Measurements from ENCODE around the gene UGT1A7. TPM values are rescaled to one million over a fixed set of nuclear protein-coding genes. Genes with fewer than 3 reads are reported as not detected.

UGT1A7 gene
- total RNA-seq, 3 donors from 2014 or later (not counting 1 experiment from before 2014, with no cell fraction given), result not detected

- Histone ChIP-seq H3K9me3 (ENCODE audit: control insufficient read depth, insufficient read depth, low read length) (no peaks in the 10 kb centered on the region), H3K27me3 (ENCODE audit: control insufficient read depth, insufficient read depth, low read length) (no peaks in the 10 kb centered on the region), H3K4me3 (ENCODE audit: low read length) (no peak overlapping the region), H3K27ac (ENCODE audit: low read length) (no peak overlapping the region), H3K36me3 (ENCODE audit: control insufficient read depth, insufficient read depth, low read length) (no peaks in the 10 kb centered on the region), H3K4me1 (ENCODE audit: control insufficient read depth, insufficient read depth, low read length) (no peaks in the 10 kb centered on the region)
- Mint-ChIP-seq H3K36me3 (no peaks in the 10 kb centered on the region), H3K9me3 (no peaks in the 10 kb centered on the region), H3K27me3 (ENCODE audit: low read depth in 2 of 2) (peaks cover 13 to 39% of the 10 kb centered on the region in 2 donors), H3K4me3 (no peak overlapping the region), H3K4me1 (no peaks in the 10 kb centered on the region), H3K27ac (no peak overlapping the region)
- no peak for DNase-seq
- ATAC-seq, result no peak
- WGBS (ENCODE audit: insufficient coverage), result no CpG with 5 or more reads among the region's 1 CpG
- intact Hi-C loops (cut with micrococcal nuclease), result no loop called here
- no peak for TF ChIP-seq CTCF (IDR thresholded peaks at IDR 0.05)
These were observed 7.4 kb upstream of the UGT1A7 start for GRCh38 chr2:233674314-233674713.

- Histone ChIP-seq H3K9me3 (ENCODE audit: control insufficient read depth, insufficient read depth, low read length) (no peaks in the 10 kb centered on the region), H3K27me3 (ENCODE audit: control insufficient read depth, insufficient read depth, low read length) (no peaks in the 10 kb centered on the region), H3K4me1 (ENCODE audit: control insufficient read depth, insufficient read depth, low read length) (no peaks in the 10 kb centered on the region), H3K27ac (ENCODE audit: low read length) (no peak overlapping the region), H3K36me3 (ENCODE audit: control insufficient read depth, insufficient read depth, low read length) (no peaks in the 10 kb centered on the region), H3K4me3 (ENCODE audit: low read length) (no peak overlapping the region)
- no peaks in the 10 kb centered on the region for H3K36me3 Mint-ChIP-seq
- H3K27me3 Mint-ChIP-seq (ENCODE audit: low read depth in 2 of 2), result peaks cover 11 to 34% of the 10 kb centered on the region in 2 donors
- intact Hi-C loops (cut with micrococcal nuclease), result no loop called here
- no peak for ATAC-seq
- WGBS (ENCODE audit: insufficient coverage), result 90% methylated on average over 4 of the region's 4 CpGs
- TF ChIP-seq CTCF (IDR thresholded peaks at IDR 0.05), result no peak
- no peaks in the 10 kb centered on the region for H3K9me3 Mint-ChIP-seq
- no peaks in the 10 kb centered on the region for H3K4me1 Mint-ChIP-seq
- DNase-seq, result no peak
- no peak overlapping the region for H3K27ac Mint-ChIP-seq
- H3K4me3 Mint-ChIP-seq, result no peak overlapping the region
These were observed 6.7 kb upstream of the UGT1A7 start for GRCh38 chr2:233674995-233675394.

- H3K27ac Mint-ChIP-seq, result no peak overlapping the region
- H3K9me3 ChIP-seq (ENCODE audit: control insufficient read depth, insufficient read depth, low read length), result no peaks in the 10 kb centered on the region
- no peak for DNase-seq
- H3K4me1 Mint-ChIP-seq, result no peaks in the 10 kb centered on the region
- WGBS (ENCODE audit: insufficient coverage), result 89% methylated on average over 2 of the region's 2 CpGs
- no peaks in the 10 kb centered on the region for H3K36me3 ChIP-seq (ENCODE audit: control insufficient read depth, insufficient read depth, low read length)
- H3K27me3 ChIP-seq (ENCODE audit: control insufficient read depth, insufficient read depth, low read length), result no peaks in the 10 kb centered on the region
- H3K36me3 Mint-ChIP-seq, result no peaks in the 10 kb centered on the region
- H3K27me3 Mint-ChIP-seq (ENCODE audit: low read depth in 2 of 2), result peaks cover 9 to 23% of the 10 kb centered on the region in 2 donors
- no peak for TF ChIP-seq CTCF (IDR thresholded peaks at IDR 0.05)
- H3K4me3 ChIP-seq (ENCODE audit: low read length), result no peak overlapping the region
- intact Hi-C loops (cut with micrococcal nuclease), result no loop called here
- H3K4me3 Mint-ChIP-seq, result no peak overlapping the region
- no peak overlapping the region for H3K27ac ChIP-seq (ENCODE audit: low read length)
- H3K9me3 Mint-ChIP-seq, result no peaks in the 10 kb centered on the region
- no peaks in the 10 kb centered on the region for H3K4me1 ChIP-seq (ENCODE audit: control insufficient read depth, insufficient read depth, low read length)
- no peak for ATAC-seq
These were observed 5.7 kb upstream of the UGT1A7 start for GRCh38 chr2:233676046-233676445.

GRCh38 chr2:233679196-233679595 is 2.5 kb upstream of the UGT1A7 start:
- no peak for TF ChIP-seq CTCF (IDR thresholded peaks at IDR 0.05)
- Mint-ChIP-seq H3K4me1 (no peaks in the 10 kb centered on the region), H3K27ac (no peak overlapping the region), H3K27me3 (ENCODE audit: low read depth in 2 of 2) (peaks cover 5 to 22% of the 10 kb centered on the region in 2 donors), H3K9me3 (no peaks in the 10 kb centered on the region), H3K36me3 (no peaks in the 10 kb centered on the region), H3K4me3 (no peak overlapping the region)
- Histone ChIP-seq H3K4me1 (ENCODE audit: control insufficient read depth, insufficient read depth, low read length) (no peaks in the 10 kb centered on the region), H3K4me3 (ENCODE audit: low read length) (no peak overlapping the region), H3K27me3 (ENCODE audit: control insufficient read depth, insufficient read depth, low read length) (no peaks in the 10 kb centered on the region), H3K27ac (ENCODE audit: low read length) (no peak overlapping the region), H3K36me3 (ENCODE audit: control insufficient read depth, insufficient read depth, low read length) (no peaks in the 10 kb centered on the region), H3K9me3 (ENCODE audit: control insufficient read depth, insufficient read depth, low read length) (no peaks in the 10 kb centered on the region)
- intact Hi-C loops (cut with micrococcal nuclease), result no loop called here
- DNase-seq (no peak), ATAC-seq (no peak)
- WGBS (ENCODE audit: insufficient coverage), result 61% methylated on average over 4 of the region's 4 CpGs
